HG03066 (cell line): ENCODE results near the gene CFAP58.
"Not testable (repeated sequence)": the region's sequence is repeated elsewhere in the genome, so short reads cannot be mapped to it uniquely, and the experiment has no call there.

Experiments
- ATAC-seq: cut with Tn5 transposase; IDR thresholded peaks from one replicate; pipeline ENCODE4 v1.9.1; 2021; ENCODE audit warnings: low read depth; ENCODE audit not compliant: unreplicated experiment

Gene CFAP58

DNA sequence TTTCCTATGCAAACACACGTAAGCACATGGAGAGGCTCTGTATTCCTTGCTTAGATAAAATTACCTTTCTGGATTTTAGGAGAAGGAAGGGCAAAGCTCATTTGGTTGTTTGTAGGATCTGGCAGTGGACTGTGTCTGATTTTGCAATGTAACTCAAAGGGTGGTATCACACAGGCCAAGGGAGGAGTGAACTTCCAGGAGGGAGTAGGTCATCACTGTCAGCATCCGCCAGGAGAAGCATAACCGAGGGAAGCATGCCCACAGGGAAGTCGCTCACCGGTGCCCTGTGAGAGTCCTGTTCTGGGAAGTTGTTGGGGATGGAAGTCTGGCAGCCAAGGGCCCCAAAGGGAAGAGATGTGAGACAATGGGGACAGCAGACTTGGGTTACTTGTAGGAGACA, 74.4 kb downstream of the CFAP58 start:
- no peak for ATAC-seq

DNA sequence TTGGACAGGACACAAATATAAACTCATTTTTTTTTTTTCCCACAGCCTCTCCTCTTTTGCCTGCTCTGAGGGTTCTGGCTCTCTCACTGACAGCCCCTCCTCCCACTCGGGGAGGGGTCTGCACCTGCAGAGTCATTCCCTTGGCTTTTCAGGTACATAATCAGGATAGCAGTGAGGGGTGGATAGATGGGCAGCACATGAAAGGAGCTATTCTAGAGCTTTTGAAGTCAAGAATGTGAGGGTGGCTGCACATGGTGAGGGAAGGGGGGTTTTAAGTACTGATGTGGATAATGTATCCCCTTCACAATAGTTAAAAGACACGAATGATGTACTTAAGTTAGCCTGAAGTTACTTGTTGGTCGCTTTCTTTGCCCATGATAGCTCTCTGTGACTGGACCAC, 76.2 kb downstream of the CFAP58 start:
- no peak for ATAC-seq

DNA sequence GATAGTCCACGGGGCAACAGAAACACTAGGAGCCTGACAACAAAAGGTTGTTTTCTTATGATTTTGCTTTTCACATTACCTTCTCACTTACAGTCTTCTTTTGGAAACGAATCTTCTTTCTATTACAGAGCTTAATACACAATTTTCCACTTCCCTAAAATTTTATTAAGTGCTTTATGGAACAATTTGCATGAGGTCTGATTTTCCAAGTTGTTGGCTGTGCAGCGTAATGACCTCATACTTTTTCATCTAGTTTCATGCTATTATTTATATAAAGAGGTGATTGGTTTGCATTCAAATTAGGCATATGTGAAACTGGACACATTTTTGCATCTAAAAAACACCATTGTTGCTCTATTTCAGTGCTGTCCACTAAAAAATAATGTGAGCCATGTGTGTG, 76.7 kb downstream of the CFAP58 start:
- ATAC-seq: no peak

DNA sequence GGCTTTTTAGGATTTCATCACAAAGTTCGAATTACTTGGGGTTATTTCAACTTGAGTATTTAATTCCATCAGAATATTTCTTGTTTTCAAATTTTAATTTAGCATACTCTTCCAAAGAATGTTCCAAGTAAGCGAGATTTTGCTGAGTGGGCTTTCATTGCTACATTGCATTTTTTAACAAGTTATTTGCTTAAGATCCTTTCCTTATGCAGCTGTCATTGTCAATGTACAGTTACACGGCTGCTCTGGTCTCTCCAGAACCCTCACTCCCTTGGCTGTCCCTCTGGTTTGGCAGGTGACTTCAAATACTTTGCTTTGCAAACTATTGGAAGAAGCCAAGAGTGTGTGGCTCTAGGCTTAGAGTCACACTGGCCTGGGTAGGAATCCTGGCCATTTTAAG, 80.0 kb downstream of the CFAP58 start:
- ATAC-seq: no peak

DNA sequence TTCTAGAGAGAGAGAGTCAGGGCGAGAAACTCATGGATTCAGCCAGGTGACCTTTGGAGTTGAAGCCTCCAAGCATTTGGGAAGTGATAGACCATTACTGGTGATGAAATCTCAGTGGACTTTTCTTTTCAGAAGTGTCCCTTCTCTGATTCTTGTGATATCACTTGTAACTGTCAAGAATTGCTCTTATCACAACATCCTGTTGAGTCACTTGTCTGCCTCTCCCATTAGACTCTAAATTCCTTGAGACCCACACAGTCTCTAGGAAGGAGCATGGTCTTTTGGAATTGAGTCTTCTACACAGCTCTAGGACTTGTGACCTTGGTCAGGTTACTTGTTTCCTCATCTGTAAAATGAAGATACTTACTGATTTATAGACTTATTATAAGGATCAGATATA, 81.0 kb downstream of the CFAP58 start:
- no peak for ATAC-seq

DNA sequence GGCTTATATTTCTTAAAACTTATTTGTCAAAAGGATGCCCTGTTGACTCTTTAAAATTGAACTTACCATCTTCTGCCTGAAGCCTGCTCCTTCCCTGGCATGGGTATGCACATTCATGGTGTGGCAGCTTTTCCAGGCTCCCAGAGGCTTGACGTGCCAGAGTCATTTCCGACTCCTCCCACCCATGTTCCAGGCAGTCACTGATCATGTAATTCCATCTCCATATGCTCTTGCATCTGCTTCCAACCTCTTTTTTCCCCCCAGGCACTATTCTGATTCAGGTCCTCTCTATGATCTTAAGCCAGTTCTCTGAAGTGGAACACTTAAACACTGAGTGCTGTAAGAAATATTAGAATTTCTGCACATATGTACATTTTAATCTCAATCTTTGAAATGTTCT, 82.2 kb downstream of the CFAP58 start:
- ATAC-seq: no peak

DNA sequence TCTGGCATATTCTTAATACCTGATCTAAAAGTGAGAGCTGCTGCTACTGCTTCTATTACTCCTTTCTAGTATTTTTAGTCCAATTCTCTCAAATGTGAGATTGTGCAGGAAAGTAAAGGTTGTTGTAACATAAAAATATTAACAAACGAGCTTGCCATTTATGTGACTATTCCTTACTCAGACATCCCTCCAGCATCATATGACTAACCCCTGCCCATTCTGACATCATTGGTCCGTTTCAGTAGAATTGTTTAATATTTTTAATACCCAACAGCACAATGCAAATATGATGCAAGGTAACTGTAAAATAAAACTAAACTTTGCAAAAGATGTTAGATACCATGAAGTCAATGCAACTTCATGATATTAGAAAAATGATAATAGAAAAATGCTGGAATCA, 83.6 kb downstream of the CFAP58 start:
- no peak for ATAC-seq

DNA sequence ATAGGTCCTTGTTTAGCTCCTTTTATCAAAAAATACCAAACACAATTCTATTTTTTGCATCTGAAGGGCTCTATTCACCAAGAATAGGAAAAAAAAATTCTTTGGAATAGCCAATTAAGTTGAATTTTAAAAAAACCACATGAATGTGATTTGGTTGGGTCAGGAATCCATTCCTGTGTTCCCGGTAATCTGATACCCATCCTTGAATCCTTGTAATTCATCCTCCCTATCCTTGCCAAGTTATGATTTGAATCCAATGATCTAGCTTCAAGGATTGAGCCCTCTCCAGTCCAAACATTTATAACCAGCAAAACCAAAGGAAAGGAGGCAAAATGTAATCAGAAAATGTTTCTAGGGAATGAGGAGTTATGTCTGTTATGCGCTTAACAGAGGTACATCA, 86.6 kb downstream of the CFAP58 start:
- ATAC-seq: no peak

DNA sequence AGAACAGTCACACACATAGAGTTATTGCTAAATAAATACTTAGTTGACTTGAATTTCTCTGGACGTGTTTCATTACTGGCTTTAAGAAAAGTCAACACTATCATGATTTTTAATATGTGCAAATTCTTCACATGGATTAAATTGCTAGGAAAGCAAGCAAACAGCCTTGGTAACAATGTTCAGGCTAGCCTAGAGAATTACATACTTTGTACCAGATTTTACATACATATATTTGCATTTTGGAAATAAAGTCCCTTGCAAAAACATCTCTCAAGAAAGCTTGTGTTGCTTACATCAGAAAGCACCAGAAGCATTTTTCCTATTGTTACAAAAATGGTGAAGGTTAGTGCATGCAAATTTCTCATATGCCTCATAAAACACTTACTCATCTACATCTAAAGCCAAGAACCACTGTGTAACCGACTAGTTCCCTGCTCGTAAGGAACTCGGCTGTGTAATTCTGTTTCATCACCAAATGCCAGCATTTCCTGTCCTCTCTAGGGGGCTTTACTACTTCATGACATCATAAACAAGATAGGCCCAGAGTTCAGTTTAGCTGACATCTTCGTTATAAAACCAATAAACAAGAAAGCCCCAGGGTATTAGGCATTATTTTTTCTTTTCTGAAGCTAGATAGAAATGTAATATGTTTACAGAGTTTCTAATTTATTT, 87.8 kb downstream of the CFAP58 start:
- no peak for ATAC-seq

DNA sequence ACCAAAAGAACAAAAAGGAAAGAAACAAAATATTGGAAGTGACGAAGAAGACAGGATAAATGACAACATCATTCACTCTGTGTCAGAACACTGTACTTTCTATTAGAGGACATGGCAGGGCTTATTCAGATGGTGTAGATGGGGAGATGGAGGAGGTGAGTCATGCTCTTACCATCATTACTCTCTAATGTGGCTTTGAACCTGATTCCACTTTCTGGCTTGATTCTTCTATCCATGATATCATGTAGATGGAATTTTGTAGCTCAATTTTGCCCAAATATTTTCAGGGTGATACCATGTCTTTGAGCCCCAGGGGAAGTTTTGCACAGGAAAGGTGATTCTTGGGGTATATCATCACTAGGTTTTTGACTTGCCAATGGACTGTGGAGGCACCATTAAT, 91.7 kb downstream of the CFAP58 start:
- ATAC-seq: no peak

DNA sequence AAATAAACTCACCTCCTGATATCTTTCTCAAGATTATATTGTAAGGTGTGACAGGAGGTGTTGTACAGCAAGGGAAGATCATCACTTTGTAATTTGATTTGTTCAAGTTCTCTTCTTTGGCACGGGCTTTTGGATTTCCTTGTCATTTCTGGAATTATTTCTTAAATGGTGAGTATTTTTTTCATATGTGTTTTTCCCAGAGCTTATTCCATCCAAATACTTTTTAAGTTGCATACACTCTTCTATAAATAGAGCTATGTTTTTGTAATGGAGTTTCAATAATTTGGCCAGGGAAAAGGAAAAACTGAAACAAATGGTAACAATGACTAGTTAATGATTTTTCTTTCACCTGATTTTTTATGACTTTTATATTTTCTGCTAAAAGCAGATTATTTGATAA, 92.5 kb downstream of the CFAP58 start:
- ATAC-seq: no peak

DNA sequence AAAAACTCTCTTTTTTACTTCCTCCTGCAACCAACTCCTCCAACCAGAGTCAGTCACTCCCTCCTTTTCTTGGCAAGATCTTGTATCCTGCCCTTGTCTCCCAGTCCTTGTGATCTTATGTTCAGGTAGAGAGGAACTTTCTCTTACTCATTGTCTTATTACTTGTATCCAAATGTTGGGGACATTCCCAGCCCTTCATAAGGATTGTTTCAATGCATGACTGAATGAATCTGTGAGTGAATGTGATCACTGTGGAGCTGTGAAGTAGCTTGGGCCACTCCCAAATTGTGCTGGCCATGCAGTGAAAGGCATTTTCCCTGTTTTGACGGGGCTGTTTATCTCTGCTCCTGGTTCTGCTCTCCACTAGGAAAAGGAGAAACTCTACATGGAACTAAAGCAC, 93.7 kb downstream of the CFAP58 start:
- no peak for ATAC-seq

DNA sequence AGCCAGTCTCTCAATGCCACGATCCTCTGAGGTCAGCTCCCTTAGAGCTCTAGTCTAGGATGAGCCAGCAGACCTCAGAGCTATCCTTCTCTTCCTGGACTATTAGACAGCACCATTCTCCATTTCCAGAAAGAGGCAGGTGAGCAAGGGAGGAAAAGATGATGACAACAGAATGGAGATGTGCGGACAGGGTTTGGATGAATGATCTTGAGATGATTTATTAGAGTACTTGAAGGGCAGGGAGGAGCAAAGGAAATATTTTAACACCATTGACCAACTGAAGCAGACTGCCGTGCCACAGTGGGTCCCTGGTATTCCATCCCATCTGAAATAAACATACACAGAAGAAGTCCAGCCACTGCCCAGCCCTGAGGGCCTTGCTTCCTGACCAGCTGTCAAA, 94.3 kb downstream of the CFAP58 start:
- ATAC-seq: no peak

DNA sequence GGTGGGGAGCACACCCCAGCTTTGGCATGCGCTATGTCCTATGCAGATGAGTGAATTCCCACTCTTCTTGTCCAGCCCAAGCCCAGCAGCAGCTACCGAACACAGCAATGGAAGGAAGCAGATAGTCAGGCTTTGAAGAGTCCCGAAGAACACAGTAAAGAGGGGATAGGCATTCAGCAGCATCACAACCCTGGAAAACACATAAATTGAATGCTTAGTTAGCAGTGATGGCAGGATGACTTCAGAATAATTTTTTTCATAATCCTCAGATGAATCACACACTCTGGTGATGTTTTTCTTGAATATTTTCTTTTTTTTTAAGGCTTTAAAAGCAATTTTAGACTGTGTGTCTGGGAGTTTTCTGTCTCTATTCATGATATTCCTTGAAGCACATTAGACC, 95.8 kb downstream of the CFAP58 start:
- no peak for ATAC-seq

DNA sequence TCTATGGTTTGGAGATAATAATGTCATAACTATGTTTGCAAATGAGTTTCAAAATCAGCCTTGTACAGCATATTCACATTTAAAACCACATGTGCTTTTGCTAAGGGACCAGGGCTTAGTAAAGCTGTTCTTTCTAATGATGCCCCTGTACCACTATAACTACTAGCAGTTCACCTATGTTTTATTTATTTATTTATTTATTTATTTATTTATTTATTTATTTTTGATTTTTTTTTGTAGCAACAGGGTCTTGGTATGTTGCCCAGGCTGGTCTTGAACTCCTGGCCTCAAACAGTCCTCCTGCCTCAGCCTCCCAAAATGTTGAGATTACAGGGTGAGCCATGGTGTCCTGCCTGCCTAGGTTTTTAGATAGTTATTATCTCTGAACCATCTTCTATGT, 96.9 kb downstream of the CFAP58 start:
- ATAC-seq: no peak

DNA sequence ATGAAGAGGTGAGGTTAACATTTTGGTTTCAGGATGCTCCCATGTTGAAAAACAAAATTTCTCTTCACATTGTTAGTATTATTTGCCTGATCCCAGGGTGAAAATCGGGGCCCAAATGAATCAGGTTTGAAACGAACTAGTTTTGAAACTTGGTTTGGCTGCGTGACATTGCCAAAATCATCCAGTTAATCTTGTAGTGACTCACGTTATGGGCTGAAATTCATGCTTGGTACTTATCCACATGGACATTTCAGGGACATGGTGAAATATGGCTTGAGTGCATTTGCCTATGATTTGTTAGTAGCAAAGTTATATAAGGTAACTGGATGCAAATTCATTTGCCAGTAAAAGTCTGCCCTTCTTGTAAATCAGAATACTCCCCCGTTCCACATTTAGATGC, 97.3 kb downstream of the CFAP58 start:
- no peak for ATAC-seq

DNA sequence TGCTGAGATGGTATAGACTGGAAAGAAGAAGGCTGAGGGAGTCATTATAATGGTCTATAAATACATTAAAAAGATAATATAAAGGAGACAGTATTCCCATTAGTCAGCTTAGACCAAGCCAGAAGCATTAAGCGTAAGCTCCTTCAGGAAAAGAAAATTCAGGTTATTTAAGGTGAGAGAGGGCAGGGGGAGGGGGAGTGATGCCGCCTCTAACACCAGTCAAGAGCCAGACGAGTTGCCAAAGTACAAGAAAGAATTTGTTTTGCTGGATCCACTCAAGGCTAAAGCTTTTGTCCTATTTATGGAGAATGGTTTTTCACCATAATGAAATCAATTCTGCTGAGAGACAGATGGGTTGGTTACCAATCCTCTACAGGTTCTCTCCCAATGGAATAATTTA, 99.3 kb downstream of the CFAP58 start:
- ATAC-seq: no peak

DNA sequence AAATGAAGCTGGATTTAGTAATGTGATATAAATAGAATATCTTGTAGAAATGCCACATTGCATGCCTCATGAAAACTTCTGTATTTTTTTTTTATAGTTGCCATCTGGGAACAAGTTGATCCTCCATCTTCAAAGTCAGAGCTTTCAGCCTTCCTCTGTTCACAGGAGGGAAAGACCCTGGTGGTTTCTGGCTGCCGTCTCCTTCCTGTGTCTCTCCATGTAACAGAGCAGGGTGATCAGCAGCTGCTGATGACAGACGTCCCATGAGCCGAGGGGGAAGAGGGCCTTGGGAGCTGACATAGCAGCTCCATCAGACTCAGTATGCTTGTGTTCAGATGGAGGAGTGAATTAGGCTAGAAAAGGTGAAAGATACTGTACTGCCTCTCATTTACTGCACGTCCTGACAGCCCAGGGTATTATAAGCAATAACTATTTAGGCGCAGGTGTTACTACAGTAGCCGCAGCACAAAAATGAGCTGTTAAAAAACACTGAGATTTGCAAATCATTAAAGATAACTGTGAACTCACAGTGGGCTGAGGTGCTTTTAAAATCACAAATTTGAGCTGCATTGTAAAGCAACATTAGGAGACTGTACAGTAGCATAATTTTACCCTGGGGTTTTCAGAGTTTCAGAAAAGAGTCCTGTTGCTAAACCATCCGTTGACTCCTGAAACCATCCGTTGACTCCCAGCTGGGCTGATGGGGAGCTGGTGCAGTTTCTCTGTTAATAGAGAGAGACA, 103.3 kb downstream of the CFAP58 start:
- ATAC-seq: peak; percentile 52

DNA sequence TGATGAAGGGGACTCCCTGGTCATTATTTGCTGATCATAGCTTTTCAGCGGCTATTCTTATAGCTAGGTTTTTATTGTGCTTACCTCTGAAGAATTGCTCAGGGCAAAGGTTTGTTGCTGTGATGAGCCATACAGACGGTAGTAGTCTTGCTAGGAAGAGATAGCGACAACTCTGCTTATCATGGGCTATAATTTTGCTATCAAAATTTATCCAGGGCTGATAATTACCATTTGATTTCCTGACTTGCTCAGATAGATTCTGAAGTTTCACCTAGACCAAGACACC, 103.9 kb downstream of the CFAP58 start:
- no peak for ATAC-seq

DNA sequence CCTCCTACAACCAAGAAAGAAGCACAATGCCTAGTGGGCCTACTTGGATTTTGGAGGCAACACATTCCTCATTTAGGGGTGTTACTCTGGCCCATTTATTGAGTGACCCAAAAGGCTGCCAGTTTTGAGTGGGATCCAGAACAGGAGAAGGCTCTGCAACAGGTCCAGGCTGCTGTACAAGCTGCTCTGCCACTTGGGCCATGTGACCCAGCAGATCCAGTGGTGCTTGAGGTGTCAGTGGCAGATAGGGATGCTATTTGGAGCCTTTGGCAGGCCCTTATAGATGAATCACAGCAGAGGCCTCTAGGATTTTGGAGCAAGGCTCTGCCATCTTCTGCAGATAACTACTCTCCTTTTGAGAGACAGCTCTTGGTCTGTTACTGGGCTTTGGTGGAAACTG, 111.9 kb downstream of the CFAP58 start:
- not testable (repeated sequence) for ATAC-seq

DNA sequence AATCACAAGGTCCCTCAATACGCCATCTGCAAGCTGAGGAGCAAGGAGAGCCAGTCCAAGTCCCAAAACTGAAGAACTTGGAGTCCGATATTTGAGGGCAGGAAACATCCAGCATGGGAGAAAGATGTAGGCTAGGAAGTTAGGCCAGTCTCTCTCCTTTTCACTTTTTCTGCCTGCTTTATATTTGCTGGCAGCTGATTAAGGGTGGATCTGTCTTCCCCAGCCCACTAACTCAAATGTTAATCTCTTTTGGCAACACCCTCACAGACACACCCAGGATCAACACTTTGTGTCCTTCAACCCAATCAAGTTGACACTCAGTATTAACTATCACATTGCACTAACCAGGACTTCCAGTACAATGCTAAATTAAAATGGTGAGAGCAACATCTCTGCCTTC, 115.2 kb downstream of the CFAP58 start:
- not testable (repeated sequence) for ATAC-seq

DNA sequence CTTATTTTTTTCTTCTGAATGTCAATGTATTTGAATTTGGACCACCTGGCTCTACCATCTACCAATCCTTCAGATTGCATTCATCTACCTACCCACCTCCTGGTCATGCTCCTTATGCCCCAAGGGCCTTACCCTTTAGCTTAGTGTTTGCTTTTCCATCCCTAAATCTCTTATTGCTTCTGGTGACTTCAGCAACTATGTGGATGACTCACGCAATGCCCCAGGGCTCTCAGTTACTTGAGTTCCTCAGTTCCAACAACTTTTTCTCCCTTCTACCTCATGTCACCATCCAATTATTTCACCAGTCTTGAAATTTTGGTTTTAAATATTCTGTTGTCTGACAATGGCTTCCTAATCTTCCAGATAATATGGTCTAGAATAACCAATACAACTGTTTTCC, 118.9 kb downstream of the CFAP58 start:
- ATAC-seq: no peak
